GM12878 (cell line): ENCODE data around the gene GEMIN5. TPM values are rescaled to one million over a fixed set of nuclear protein-coding genes. Genes with fewer than 3 reads are reported as not detected.

Experiments used
- BRCA1 ChIP-seq: IDR thresholded peaks from 2 replicates; pipeline ENCODE4 v1.6.1; 2011; ENCODE audit warnings: low read depth, low read length, improper control_type of control experiment
- CUX1 ChIP-seq: IDR thresholded peaks from 2 replicates; pipeline ENCODE4 v1.6.1; 2012; ENCODE audit warnings: improper control_type of control experiment, low read depth, low read length; ENCODE audit not compliant: insufficient replicate concordance
- E4F1 ChIP-seq: fragments of 450-650 bp; IDR thresholded peaks from 2 replicates; pipeline ENCODE4 v1.6.1; 2018; ENCODE audit warnings: borderline replicate concordance, mild to moderate bottlenecking; ENCODE audit not compliant: partially characterized antibody
- FOXK2 ChIP-seq: fragments of 450-650 bp; IDR thresholded peaks from 2 replicates; pipeline ENCODE4 v1.6.1; 2017; ENCODE audit warnings: mild to moderate bottlenecking, moderate library complexity
- HDAC6 ChIP-seq: fragments of 200-600 bp; sonication (generic); IDR thresholded peaks from one replicate; pipeline ENCODE4 v1.8.0; 2017; ENCODE audit warnings: antibody characterized with exemption; ENCODE audit not compliant: unreplicated experiment
- MTA2 ChIP-seq: fragments of 450-650 bp; IDR thresholded peaks from 2 replicates; pipeline ENCODE4 v1.6.1; 2016; ENCODE audit warnings: low read depth, mild to moderate bottlenecking, moderate library complexity
- MXI1 ChIP-seq: fragments of 150-350 bp; IDR thresholded peaks from 2 replicates; pipeline ENCODE4 v1.6.1; 2011; ENCODE audit warnings: low read depth, mild to moderate bottlenecking, inconsistent platforms, low read length, improper control_type of control experiment
- NBN ChIP-seq: fragments of 450-650 bp; IDR thresholded peaks from 2 replicates; pipeline ENCODE4 v1.6.1; 2016
- NFYB ChIP-seq: IDR thresholded peaks from 2 replicates; pipeline ENCODE4 v1.6.1; 2011; ENCODE audit warnings: low read depth, mild to moderate bottlenecking, low read length, improper control_type of control experiment, moderate library complexity; ENCODE audit not compliant: insufficient read depth
- NR2C1 ChIP-seq: fragments of 450-650 bp; IDR thresholded peaks from 2 replicates; pipeline ENCODE4 v1.6.1; 2017; ENCODE audit warnings: antibody characterized with exemption, mild to moderate bottlenecking, moderate library complexity
- NR2F1 ChIP-seq: fragments of 450-650 bp; conservative IDR thresholded peaks from 2 replicates; pipeline ENCODE4 v1.6.1; 2017; ENCODE audit warnings: mild to moderate bottlenecking
- polyA plus RNA-seq, 11 experiments: library from polyadenylated mRNA; depleted of rRNA in 4 of 11; unstranded in 6 of 11; stranded (reverse) in 5 of 11; fragments of >200 nt; fragmentation: Nextera tagmentation in 4 of 11; fragmentation: Illumina TruSeq in 1 of 11; extraction: Ambion mirVana in 4 of 11; extraction: Trizol in 1 of 11; gene quantifications; 1 replicate in 1 of 11; 2 replicates in 10 of 11; pipeline versions ENCODE4 v1.2.1 to v1.2.3, GENCODE V29; 2011 to 2016; ENCODE audit warnings: inconsistent platforms in 2 of 11, missing spikeins in 2 of 11, low read depth in 1 of 11
- total RNA-seq, 4 experiments: library from RNA; depleted of rRNA in 3 of 4; stranded (reverse); fragments of >200 nt in 3 of 4; fragmentation: Illumina TruSeq in 1 of 4; extraction: Trizol in 1 of 4; gene quantifications; 2 replicates each; pipeline versions ENCODE4 v1.2.1 to v1.2.3, GENCODE V29; 2013 to 2021
- TF ChIP-seq, protein P1 (sequence below): fragments of 450-650 bp; IDR thresholded peaks from 2 replicates; pipeline ENCODE4 v1.6.1; 2016; ENCODE audit warnings: mild to moderate bottlenecking

GEMIN5 gene
- total and polyA plus RNA-seq, 10 of the 15 experiments (the other 5 are each of a cell fraction or from before 2014, with no cell fraction given): 6.3 to 29.8 (median 23.3) TPM

DNA sequence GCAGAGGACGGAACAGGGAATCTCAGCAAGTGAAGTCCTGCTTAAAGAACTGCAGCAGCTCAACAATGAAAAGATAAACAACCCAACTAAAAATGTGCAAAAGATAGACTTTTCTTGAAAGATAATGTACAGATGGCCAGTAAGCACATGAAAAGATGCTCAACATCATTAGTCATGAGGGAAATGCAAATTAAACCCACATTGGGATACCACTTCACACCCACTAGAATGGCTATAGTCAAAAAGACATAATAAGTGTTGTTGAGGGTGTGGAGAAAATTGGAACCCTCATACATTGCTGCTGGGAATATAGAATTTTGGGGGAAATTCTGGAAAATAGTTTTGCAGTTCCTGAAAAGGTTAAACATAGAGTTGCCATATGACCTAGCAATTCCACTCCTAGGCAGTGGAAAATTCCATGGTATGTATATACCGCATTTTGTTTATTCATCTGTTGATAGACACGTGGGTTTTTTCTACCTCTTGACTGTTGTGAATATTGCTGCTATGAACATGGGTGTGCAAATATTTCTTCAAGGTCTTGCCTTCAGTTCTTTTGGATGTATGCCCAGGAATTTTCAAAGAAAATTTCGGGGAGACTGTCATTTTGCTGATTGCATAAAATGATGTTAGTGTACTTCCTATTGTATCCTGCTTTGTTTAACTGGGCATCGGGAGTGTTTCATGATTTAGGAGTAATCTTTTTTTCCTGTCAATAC is 72.4 kb downstream of the GEMIN5 start (continued):
- TF ChIP-seq CUX1: no peak
- no peak for TF ChIP-seq BRCA1
- no peak for TF ChIP-seq NR2F1
- no peak for TF ChIP-seq E4F1
- TF ChIP-seq NR2C1: no peak
- TF ChIP-seq HDAC6: no peak
- no peak for TF ChIP-seq NFYB
- TF ChIP-seq NBN: no peak
- no peak for TF ChIP-seq FOXK2
- TF ChIP-seq MTA2: no peak
- no peak for TF ChIP-seq MXI1
- TF ChIP-seq, protein P1, sequence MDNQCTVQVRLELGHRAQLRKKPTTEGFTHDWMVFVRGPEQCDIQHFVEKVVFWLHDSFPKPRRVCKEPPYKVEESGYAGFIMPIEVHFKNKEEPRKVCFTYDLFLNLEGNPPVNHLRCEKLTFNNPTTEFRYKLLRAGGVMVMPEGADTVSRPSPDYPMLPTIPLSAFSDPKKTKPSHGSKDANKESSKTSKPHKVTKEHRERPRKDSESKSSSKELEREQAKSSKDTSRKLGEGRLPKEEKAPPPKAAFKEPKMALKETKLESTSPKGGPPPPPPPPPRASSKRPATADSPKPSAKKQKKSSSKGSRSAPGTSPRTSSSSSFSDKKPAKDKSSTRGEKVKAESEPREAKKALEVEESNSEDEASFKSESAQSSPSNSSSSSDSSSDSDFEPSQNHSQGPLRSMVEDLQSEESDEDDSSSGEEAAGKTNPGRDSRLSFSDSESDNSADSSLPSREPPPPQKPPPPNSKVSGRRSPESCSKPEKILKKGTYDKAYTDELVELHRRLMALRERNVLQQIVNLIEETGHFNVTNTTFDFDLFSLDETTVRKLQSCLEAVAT: no peak
